GM13976 (cell line): Measurements from ENCODE around the gene EEIG1.
A peak's percentile ranks its signal among the peaks of the same experiment; 100 is the strongest.

Source experiments
- DNase-seq: peaks from one replicate; pipeline ENCODE4 v3.0.0; 2012; ENCODE audit warnings: low spot score
- in situ Hi-C: fragments of 300-500 bp; cut with MboI; formaldehyde crosslinking; loops from one replicate; pipeline ENCODE4 v1.12.0; 2022; ENCODE audit warnings: low sequenced_read_pairs, mixed read lengths, inconsistent platforms; ENCODE audit not compliant: unreplicated experiment
- TF ChIP-seq, protein P1 (sequence below): IDR thresholded peaks from 2 replicates; pipeline ENCODE4 v1.5.1; 2012; ENCODE audit warnings: borderline replicate concordance, mild to moderate bottlenecking; ENCODE audit not compliant: insufficient read depth; ENCODE audit errors: extremely low read depth, missing control alignments, control extremely low read depth

The EEIG1 gene

GRCh38 chr9:127943011-127943662, 37.7 kb downstream of the EEIG1 start:
- in situ Hi-C loops: loop anchor here (25.0 kb wide), 1 partner anchor 94 kb away; no protein-coding TSS in a partner anchor
- TF ChIP-seq, protein P1, sequence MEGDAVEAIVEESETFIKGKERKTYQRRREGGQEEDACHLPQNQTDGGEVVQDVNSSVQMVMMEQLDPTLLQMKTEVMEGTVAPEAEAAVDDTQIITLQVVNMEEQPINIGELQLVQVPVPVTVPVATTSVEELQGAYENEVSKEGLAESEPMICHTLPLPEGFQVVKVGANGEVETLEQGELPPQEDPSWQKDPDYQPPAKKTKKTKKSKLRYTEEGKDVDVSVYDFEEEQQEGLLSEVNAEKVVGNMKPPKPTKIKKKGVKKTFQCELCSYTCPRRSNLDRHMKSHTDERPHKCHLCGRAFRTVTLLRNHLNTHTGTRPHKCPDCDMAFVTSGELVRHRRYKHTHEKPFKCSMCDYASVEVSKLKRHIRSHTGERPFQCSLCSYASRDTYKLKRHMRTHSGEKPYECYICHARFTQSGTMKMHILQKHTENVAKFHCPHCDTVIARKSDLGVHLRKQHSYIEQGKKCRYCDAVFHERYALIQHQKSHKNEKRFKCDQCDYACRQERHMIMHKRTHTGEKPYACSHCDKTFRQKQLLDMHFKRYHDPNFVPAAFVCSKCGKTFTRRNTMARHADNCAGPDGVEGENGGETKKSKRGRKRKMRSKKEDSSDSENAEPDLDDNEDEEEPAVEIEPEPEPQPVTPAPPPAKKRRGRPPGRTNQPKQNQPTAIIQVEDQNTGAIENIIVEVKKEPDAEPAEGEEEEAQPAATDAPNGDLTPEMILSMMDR: no peak
- DNase-seq: no peak

- in situ Hi-C loops: loop anchor here (25.0 kb wide), 1 partner anchor 95 kb away; no protein-coding TSS in a partner anchor
- peak; percentile 81 for DNase-seq
- TF ChIP-seq, protein P1: peak; percentile 92
Observed at GRCh38 chr9:127942216-127943010, 38.4 kb downstream of the EEIG1 start.

DNA sequence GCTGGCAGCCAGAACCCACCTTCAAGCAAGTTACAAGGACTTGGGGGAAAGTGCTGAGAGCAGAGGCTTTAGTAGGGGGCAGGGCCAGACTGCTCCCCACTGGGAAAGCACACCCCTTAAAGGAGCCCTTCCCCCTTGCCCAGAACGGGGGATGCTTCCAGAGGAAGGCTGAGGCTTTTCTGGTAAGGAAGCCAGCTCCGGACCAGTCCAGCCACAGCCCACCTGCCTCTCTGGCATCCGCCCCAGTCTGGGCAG, 38.9 kb downstream of the EEIG1 start:
- TF ChIP-seq, protein P1: no peak
- no peak for DNase-seq
- in situ Hi-C loops: loop anchor here (25.0 kb wide), 1 partner anchor 95 kb away; no protein-coding TSS in a partner anchor

DNA sequence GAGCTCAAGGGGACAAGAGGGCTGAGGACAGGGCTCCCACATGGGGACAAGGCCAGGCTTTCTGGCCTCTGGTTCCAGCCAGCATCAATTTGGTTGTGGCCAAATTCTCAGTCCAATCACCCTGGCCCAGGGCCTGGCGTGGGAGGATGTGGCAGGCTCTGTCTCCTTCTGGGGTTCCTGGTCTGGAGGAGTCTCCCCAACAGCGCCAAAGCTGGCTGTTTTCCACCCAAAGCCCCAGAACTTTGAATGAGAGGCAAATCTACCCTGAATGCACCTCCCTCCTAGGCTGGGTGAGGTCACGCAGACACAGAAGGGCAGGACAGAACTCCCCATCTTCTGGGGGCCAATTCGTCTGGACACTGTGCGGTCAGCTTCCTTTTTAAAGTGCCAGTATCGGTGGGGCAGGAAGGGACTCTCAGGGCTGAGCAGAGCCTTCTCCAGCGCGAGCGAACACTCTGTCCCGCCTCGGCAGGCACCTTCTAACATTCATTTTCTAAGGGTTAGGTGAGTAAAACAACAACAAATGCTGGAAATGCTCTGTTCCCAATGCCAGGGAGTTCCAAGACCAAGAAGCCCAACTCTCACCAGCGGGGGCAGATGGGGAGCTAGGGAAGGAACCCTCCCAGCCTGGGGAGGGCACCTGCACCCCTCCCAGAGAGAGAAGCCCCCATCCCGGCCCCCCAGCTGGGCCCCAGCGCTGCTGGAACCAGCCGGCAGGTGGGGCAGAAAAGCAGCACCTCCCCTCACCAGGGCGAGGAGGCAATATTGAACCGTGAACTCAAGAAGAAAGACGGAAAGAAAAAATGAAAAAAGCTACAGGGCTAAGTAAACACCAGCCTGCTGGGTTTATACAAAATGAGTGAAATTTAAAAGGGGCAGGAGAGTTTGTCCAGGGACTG, 39.5 kb downstream of the EEIG1 start:
- in situ Hi-C loops: loop anchor here (25.0 kb wide), 1 partner anchor 96 kb away; no protein-coding TSS in a partner anchor
- no peak for DNase-seq
- TF ChIP-seq, protein P1: no peak

GRCh38 chr9:127940593-127940992, 40.2 kb downstream of the EEIG1 start:
- DNase-seq: no peak
- TF ChIP-seq, protein P1: no peak
- in situ Hi-C loops: loop anchor here (25.0 kb wide), 1 partner anchor 97 kb away; no protein-coding TSS in a partner anchor

DNA sequence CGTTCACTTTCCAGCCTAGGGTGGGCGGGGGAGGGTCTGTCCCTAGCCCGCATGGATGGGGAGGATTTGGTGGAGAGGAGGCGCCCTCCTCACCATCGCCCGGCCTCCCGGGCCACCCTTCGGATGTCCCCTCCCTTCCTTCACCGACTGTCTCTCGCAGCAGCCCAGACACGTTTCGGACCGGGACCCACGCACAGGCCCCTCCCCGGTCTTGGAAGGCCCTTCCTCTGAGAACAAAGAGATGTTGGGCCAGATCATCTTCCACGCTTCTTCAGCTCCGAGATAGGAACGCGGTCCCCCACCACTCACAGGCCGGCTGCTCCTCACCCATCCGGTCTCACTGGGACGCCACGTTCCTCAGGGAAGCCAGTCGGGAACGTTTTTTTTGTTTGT, 42.5 kb downstream of the EEIG1 start:
- TF ChIP-seq, protein P1: no peak
- in situ Hi-C loops: loop anchor here (25.0 kb wide), 1 partner anchor 99 kb away; no protein-coding TSS in a partner anchor
- no peak for DNase-seq
